GM12878 (cell line): Measurements from ENCODE around the gene PPP2R5D. TPM values are rescaled to one million over a fixed set of nuclear protein-coding genes. Genes with fewer than 3 reads are reported as not detected.

Experiments used
- ATAC-seq: fragments of 200-7000 bp; cut with Tn5 transposase; 3 replicates; pipeline ENCODE4 v1.9.1; 2020; ENCODE audit warnings: mild to moderate bottlenecking, moderate library complexity
- BruUV-seq: library from RNA; stranded (reverse); fragments of 400-500 nt; replicated peaks from 2 replicates; lab custom pipeline; 2021; lab: Mats Ljungman, UMichigan
- CTCF ChIA-PET: fragments of 300-600 bp; sonication (Branson Sonifier 250); formaldehyde crosslinking; extraction: SDS; loops from one replicate; lab custom pipeline; 2021; ENCODE audit warnings: inconsistent platforms; lab: Yijun Ruan, JAX
- POLR2A ChIA-PET: fragments of 350-600 bp; formaldehyde crosslinking; extraction: SDS; loops from one replicate; lab custom pipeline; 2021; ENCODE audit warnings: inconsistent platforms; lab: Charles Lee
- RAD21 ChIA-PET: fragments of 300-600 bp; sonication (Branson Sonifier 250); formaldehyde crosslinking; loops from one replicate; lab custom pipeline; 2023; ENCODE audit warnings: antibody characterized with exemption; ENCODE audit not compliant: unreplicated experiment; lab: Charles Lee
- SMC1A ChIA-PET: fragments of 300-600 bp; sonication (Branson Sonifier 250); formaldehyde crosslinking; loops from one replicate; lab custom pipeline; 2023; ENCODE audit not compliant: unreplicated experiment, uncharacterized antibody; lab: Charles Lee
- DNase-seq: peaks from one replicate; pipeline ENCODE4 v3.0.0-alpha.2; 2011; ENCODE audit warnings: low read depth, low spot score
- FAIRE-seq: peaks from 3 replicates; lab custom pipeline; 2011; peaks lifted over from hg19 to GRCh38; lab: Jason Lieb, UNC
- H2AFZ ChIP-seq: 2 replicates; pipeline ENCODE4 v1.6.0; 2011; ENCODE audit warnings: low read depth, low read length, control low read depth; ENCODE audit not compliant: control insufficient read depth
- H3K27ac ChIP-seq: 2 replicates; pipeline ENCODE4 v1.5.1; 2011; ENCODE audit warnings: control low read depth; ENCODE audit not compliant: control insufficient read depth, insufficient read depth
- H3K27me3 ChIP-seq, 2 experiments: replicated peaks in 1 of 2; 2 replicates each; pipeline versions ENCODE4 v1.6.0 to v1.6.1; 2011; ENCODE audit warnings: low read length in 1 of 2; ENCODE audit not compliant: control insufficient read depth in 2 of 2, insufficient read depth in 2 of 2
- H3K36me3 ChIP-seq, 2 experiments: 2 replicates each; pipeline ENCODE4 v1.5.1; 2011; ENCODE audit warnings: low read length in 1 of 2; ENCODE audit not compliant: control insufficient read depth in 2 of 2, insufficient read depth in 2 of 2
- H3K4me1 ChIP-seq: 2 replicates; pipeline ENCODE4 v1.6.1; 2011; ENCODE audit warnings: mild to moderate bottlenecking, low read length, moderate library complexity, mixed read lengths; ENCODE audit not compliant: control insufficient read depth, insufficient read depth
- H3K4me2 ChIP-seq: 2 replicates; pipeline ENCODE4 v1.6.0; 2011; ENCODE audit warnings: control low read depth; ENCODE audit not compliant: control insufficient read depth, insufficient read depth
- H3K4me3 ChIP-seq: fragments of 200-600 bp; sonication (generic); 2 replicates; pipeline ENCODE4 v1.5.1; 2016
- H3K79me2 ChIP-seq: 2 replicates; pipeline ENCODE4 v1.6.0; 2011; ENCODE audit warnings: low read length; ENCODE audit not compliant: control insufficient read depth, insufficient read depth
- H3K9ac ChIP-seq: 2 replicates; pipeline ENCODE4 v1.8.0; 2011; ENCODE audit warnings: low read length, control low read depth, mixed read lengths; ENCODE audit not compliant: control insufficient read depth, insufficient read depth
- H3K9me3 ChIP-seq: replicated peaks from 3 replicates; pipeline ENCODE4 v1.5.1; 2011; ENCODE audit warnings: mild to moderate bottlenecking, low read length; ENCODE audit not compliant: control insufficient read depth, insufficient read depth
- H4K20me1 ChIP-seq: 2 replicates; pipeline ENCODE4 v1.6.0; 2011; ENCODE audit not compliant: control insufficient read depth, insufficient read depth
- BHLHE40 ChIP-seq, 2 experiments: fragments of 450-650 bp in 1 of 2; IDR thresholded peaks; 2 replicates each; pipeline ENCODE4 v1.6.1; 2011 to 2017; ENCODE audit warnings: low read depth in 2 of 2, borderline replicate concordance in 1 of 2, improper control_type of control experiment in 1 of 2, low read length in 1 of 2, mild to moderate bottlenecking in 1 of 2
- FOS ChIP-seq: IDR thresholded peaks from 3 replicates; pipeline ENCODE4 v1.6.1; 2011; ENCODE audit warnings: borderline replicate concordance; ENCODE audit not compliant: insufficient read length; ENCODE audit errors: extremely low read depth
- HDAC2 ChIP-seq: fragments of 200-600 bp; sonication (generic); IDR thresholded peaks from 2 replicates; pipeline ENCODE4 v1.6.1; 2017
- KAT2A ChIP-seq: conservative IDR thresholded peaks from 2 replicates; pipeline ENCODE4 v1.6.1; 2011; ENCODE audit warnings: low read depth, low read length; ENCODE audit not compliant: control insufficient read depth
- KDM1A ChIP-seq: fragments of 200-600 bp; sonication (generic); IDR thresholded peaks from 2 replicates; pipeline ENCODE4 v1.6.1; 2016; ENCODE audit warnings: borderline replicate concordance
- LARP7 ChIP-seq: fragments of 450-650 bp; IDR thresholded peaks from 2 replicates; pipeline ENCODE4 v1.6.1; 2017; ENCODE audit warnings: mild to moderate bottlenecking
- MEF2B ChIP-seq: fragments of 450-650 bp; IDR thresholded peaks from 2 replicates; pipeline ENCODE4 v1.6.1; 2018; ENCODE audit warnings: mild to moderate bottlenecking, moderate library complexity; ENCODE audit not compliant: partially characterized antibody, poor library complexity, severe bottlenecking
- MXI1 ChIP-seq: fragments of 150-350 bp; IDR thresholded peaks from 2 replicates; pipeline ENCODE4 v1.6.1; 2011; ENCODE audit warnings: low read depth, mild to moderate bottlenecking, inconsistent platforms, low read length, improper control_type of control experiment
- RUNX3 ChIP-seq: IDR thresholded peaks from 2 replicates; pipeline ENCODE4 v1.6.1; 2012; ENCODE audit warnings: low read length, inconsistent platforms
- ZNF622 ChIP-seq: fragments of 450-650 bp; IDR thresholded peaks from 2 replicates; pipeline ENCODE4 v1.6.1; 2017; ENCODE audit warnings: mild to moderate bottlenecking, inconsistent platforms
- WGBS: methylation state at CpG from one replicate; pipeline ENCODE4 v1.1.6; 2016; ENCODE audit warnings: low lambda C conversion rate; ENCODE audit not compliant: insufficient replicate concordance, insufficient coverage; ENCODE audit errors: missing lambda C conversion rate; 5-methylcytosine and 5-hydroxymethylcytosine counted together
- in situ Hi-C: fragments of 300-500 bp; cut with MboI; formaldehyde crosslinking; loops from 9 replicates; pipeline ENCODE4 v1.14.3; 2018; ENCODE audit warnings: mixed read lengths
- intact Hi-C: fragments of 100-400 bp; cut with micrococcal nuclease; formaldehyde crosslinking; loops from one replicate; pipeline ENCODE4 v1.14.2; 2022; ENCODE audit not compliant: unreplicated experiment
- polyA plus RNA-seq, 11 experiments: library from polyadenylated mRNA; depleted of rRNA in 4 of 11; unstranded in 6 of 11; stranded (reverse) in 5 of 11; fragments of >200 nt; fragmentation: Nextera tagmentation in 4 of 11; fragmentation: Illumina TruSeq in 1 of 11; extraction: Ambion mirVana in 4 of 11; extraction: Trizol in 1 of 11; gene quantifications; 1 replicate in 1 of 11; 2 replicates in 10 of 11; pipeline versions ENCODE4 v1.2.1 to v1.2.3, GENCODE V29; 2011 to 2016; ENCODE audit warnings: inconsistent platforms in 2 of 11, missing spikeins in 2 of 11, low read depth in 1 of 11
- total RNA-seq, 4 experiments: library from RNA; depleted of rRNA in 3 of 4; stranded (reverse); fragments of >200 nt in 3 of 4; fragmentation: Illumina TruSeq in 1 of 4; extraction: Trizol in 1 of 4; gene quantifications; 2 replicates each; pipeline versions ENCODE4 v1.2.1 to v1.2.3, GENCODE V29; 2013 to 2021
- TF ChIP-seq, protein P1 (sequence below): fragments of 450-650 bp; IDR thresholded peaks from 2 replicates; pipeline ENCODE4 v1.6.1; 2017; ENCODE audit warnings: antibody characterized with exemption, mild to moderate bottlenecking, moderate library complexity

PPP2R5D gene
- total and polyA plus RNA-seq, 10 of the 15 experiments (the other 5 are each of a cell fraction or from before 2014, with no cell fraction given) = 1.5 to 59.0 (median 32.0) TPM

DNA sequence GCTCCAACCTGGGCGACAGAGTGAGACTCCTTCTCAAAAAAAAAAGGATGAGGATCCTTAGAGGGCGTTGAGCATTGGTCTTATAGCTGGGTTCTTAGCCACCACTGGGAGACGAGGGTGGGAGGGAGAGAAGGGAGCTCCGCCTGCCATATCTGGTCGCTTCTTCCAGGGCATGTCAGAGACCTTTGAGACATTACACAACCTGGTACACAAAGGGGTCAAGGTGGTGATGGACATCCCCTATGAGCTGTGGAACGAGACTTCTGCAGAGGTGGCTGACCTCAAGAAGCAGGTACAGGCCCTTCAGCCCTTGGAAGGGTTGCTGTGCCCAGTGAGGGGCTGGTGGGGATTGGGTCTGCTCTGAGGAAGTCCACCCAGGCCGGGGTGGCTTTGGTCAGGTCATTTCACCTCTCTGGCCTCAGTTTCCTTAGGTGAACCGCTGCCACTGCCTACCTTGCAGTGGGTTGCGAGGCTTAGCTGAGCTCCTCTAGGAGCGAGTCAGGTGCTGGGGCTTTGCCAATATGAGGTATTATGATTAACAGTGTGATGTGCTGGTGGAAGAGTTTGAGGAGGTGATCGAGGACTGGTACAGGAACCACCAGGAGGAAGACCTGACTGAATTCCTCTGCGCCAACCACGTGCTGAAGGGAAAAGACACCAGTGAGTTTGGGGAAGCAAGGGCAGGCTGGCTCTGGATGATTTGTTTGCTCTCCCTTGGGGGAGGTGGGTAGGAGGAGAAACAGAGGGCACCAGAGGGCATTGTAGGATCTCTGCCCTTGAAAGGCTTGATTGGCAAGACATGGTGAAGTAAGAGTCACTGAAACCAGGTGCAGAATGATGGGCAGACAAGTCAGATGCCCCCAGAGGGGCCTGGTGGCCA lies 46.6 kb upstream of the PPP2R5D start:
- H3K27ac ChIP-seq = no peak overlapping the region
- peaks cover 41 to 50% of the 10 kb centered on the region in 2 experiments for H3K36me3 ChIP-seq
- TSS peak; percentile 2 for BruUV-seq
- H3K79me2 ChIP-seq = peaks cover 27% of the 10 kb centered on the region
- RAD21 ChIA-PET = interaction anchor here (0.9 kb wide), 1 partner anchor 41 kb away, joined by 3 read pairs; the partner anchor contains the start of gene PEX6
- peaks cover 12% of the 10 kb centered on the region for H4K20me1 ChIP-seq
- no peaks in the 10 kb centered on the region for H3K9me3 ChIP-seq
- TF ChIP-seq KAT2A (no peak), MEF2B (no peak), RUNX3 (no peak), BHLHE40 (IDR thresholded peaks at IDR 0.05; ENCODE audit: borderline replicate concordance in 1 of 2, low read depth in 2 of 2, low read length in 1 of 2) (no peak), FOS (no peak), KDM1A (no peak), LARP7 (no peak), ZNF622 (no peak), HDAC2 (no peak), MXI1 (no peak)
- TF ChIP-seq, protein P1, sequence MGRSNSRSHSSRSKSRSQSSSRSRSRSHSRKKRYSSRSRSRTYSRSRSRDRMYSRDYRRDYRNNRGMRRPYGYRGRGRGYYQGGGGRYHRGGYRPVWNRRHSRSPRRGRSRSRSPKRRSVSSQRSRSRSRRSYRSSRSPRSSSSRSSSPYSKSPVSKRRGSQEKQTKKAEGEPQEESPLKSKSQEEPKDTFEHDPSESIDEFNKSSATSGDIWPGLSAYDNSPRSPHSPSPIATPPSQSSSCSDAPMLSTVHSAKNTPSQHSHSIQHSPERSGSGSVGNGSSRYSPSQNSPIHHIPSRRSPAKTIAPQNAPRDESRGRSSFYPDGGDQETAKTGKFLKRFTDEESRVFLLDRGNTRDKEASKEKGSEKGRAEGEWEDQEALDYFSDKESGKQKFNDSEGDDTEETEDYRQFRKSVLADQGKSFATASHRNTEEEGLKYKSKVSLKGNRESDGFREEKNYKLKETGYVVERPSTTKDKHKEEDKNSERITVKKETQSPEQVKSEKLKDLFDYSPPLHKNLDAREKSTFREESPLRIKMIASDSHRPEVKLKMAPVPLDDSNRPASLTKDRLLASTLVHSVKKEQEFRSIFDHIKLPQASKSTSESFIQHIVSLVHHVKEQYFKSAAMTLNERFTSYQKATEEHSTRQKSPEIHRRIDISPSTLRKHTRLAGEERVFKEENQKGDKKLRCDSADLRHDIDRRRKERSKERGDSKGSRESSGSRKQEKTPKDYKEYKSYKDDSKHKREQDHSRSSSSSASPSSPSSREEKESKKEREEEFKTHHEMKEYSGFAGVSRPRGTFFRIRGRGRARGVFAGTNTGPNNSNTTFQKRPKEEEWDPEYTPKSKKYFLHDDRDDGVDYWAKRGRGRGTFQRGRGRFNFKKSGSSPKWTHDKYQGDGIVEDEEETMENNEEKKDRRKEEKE = no peak
- TF ChIP-seq, all 136 proteins: peak for 0
- ChIA-PET CTCF (interaction anchor here (0.6 to 1.2 kb wide), 2 partner anchors 206 to 833 kb away, joined by 3 read pairs; no protein-coding TSS in a partner anchor), SMC1A (interaction anchor here (0.5 to 2.0 kb wide), 3 partner anchors 33 to 64 kb away, joined by 3 to 5 read pairs (median 3); partner anchors contain the start of gene PEX6), POLR2A (interaction anchor here (0.6 kb wide), 1 partner anchor 253 kb away, joined by 7 read pairs; no protein-coding TSS in a partner anchor)
- WGBS = 90% methylated on average over 13 of the region's 13 CpGs
- Histone ChIP-seq H3K4me3 (no peak overlapping the region), H3K4me2 (no peak overlapping the region), H3K4me1 (peaks cover 24% of the 10 kb centered on the region), H2AFZ (no peak overlapping the region), H3K27me3 (no peaks in the 10 kb centered on the region), H3K9ac (no peak overlapping the region)
- intact Hi-C loops = no loop called here
- in situ Hi-C loops = no loop called here
- no peak for ATAC-seq
- FAIRE-seq = no peak
- DNase-seq = no peak
